HEK293 (cell line): ENCODE results near the gene AKNA.

Source experiments
- YY1 ChIP-seq: fragments of 450-650 bp; formaldehyde crosslinking; IDR thresholded peaks from 2 replicates; pipeline ENCODE4 v1.5.1; 2018; ENCODE audit warnings: missing biosample characterization, missing genetic modification characterization
- ZNF24 ChIP-seq: fragments of 450-650 bp; formaldehyde crosslinking; IDR thresholded peaks from 2 replicates; pipeline ENCODE4 v1.5.1; 2016; ENCODE audit warnings: missing biosample characterization, missing genetic modification characterization

- no peak for TF ChIP-seq YY1 (tag by site-specific recombination)
- TF ChIP-seq ZNF24 (tag by site-specific recombination), result no peak
Observed at GRCh38 chr9:114302727-114303126, 85.1 kb downstream of the AKNA start.
